Measurements from ENCODE around the gene WDR26.

WDR26 gene

DNA sequence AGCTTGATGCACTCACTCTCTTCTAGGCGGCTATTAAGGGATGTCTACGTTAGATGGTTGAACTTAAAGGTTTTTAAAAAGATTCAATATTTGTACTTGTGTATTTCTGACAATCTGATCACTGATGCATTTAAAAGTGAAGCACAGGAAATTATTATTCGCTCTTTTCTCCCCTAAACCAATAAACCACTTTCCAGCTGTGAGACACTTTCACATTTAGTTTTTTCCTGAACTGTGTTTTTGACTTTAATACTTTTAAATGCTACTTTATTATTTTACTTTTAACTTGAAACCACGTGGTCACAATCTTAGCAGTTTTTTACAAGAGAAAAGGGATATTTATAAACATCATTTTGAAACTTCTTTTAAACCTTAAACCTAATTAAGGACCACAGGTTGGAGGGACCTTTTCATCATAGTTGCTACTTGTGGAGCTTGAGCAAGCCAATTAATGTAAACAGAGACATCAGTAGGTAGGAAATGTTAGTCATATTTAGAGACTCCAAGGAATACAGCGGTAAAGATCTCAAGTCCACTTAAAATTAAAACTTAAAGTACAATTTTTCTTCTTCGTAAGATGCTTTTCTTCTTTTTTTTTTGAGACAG, 9.2 kb downstream of the WDR26 start:
- Histone ChIP-seq H3K27me3 (ENCODE audit: insufficient read depth, low read length) (no peaks in the 10 kb centered on the region), H2AFZ (ENCODE audit: low read length, unreplicated experiment) (no peak overlapping the region), H3K27ac (ENCODE audit: low read depth, low read length) (no peak overlapping the region), H3K36me3 (ENCODE audit: insufficient read depth, low read length) (peaks cover 50% of the 10 kb centered on the region), H3K79me2 (ENCODE audit: control insufficient read depth, insufficient read depth, low read length, unreplicated experiment) (peaks cover 52% of the 10 kb centered on the region), H3K4me3 (ENCODE audit: low read depth, low read length) (no peak overlapping the region), H3K4me1 (ENCODE audit: control insufficient read depth, insufficient read depth, low read length, unreplicated experiment) (peaks cover 30% of the 10 kb centered on the region)

GRCh38 chr1:224420106-224420505, 14.5 kb downstream of the WDR26 start:
- H3K79me2 ChIP-seq (ENCODE audit: control insufficient read depth, insufficient read depth, low read length, unreplicated experiment): peaks cover 22% of the 10 kb centered on the region
- peaks cover 82% of the 10 kb centered on the region for H3K36me3 ChIP-seq (ENCODE audit: insufficient read depth, low read length)
- H3K27ac ChIP-seq (ENCODE audit: low read depth, low read length): no peak overlapping the region
- H3K4me1 ChIP-seq (ENCODE audit: control insufficient read depth, insufficient read depth, low read length, unreplicated experiment): no peaks in the 10 kb centered on the region
- no peaks in the 10 kb centered on the region for H3K27me3 ChIP-seq (ENCODE audit: insufficient read depth, low read length)
- H2AFZ ChIP-seq (ENCODE audit: low read length, unreplicated experiment): no peak overlapping the region
- H3K4me3 ChIP-seq (ENCODE audit: low read depth, low read length): no peak overlapping the region

GRCh38 chr1:224411766-224412165, 22.8 kb downstream of the WDR26 start:
- Histone ChIP-seq H3K4me3 (ENCODE audit: low read depth, low read length) (no peak overlapping the region), H3K79me2 (ENCODE audit: control insufficient read depth, insufficient read depth, low read length, unreplicated experiment) (peaks cover 9% of the 10 kb centered on the region), H3K36me3 (ENCODE audit: insufficient read depth, low read length) (peaks cover 23% of the 10 kb centered on the region), H3K27me3 (ENCODE audit: insufficient read depth, low read length) (no peaks in the 10 kb centered on the region), H3K27ac (ENCODE audit: low read depth, low read length) (no peak overlapping the region), H2AFZ (ENCODE audit: low read length, unreplicated experiment) (no peak overlapping the region), H3K4me1 (ENCODE audit: control insufficient read depth, insufficient read depth, low read length, unreplicated experiment) (peaks cover 10% of the 10 kb centered on the region)

- Histone ChIP-seq H3K36me3 (ENCODE audit: insufficient read depth, low read length) (peaks cover 42% of the 10 kb centered on the region), H3K79me2 (ENCODE audit: control insufficient read depth, insufficient read depth, low read length, unreplicated experiment) (peaks cover 11% of the 10 kb centered on the region), H3K4me3 (ENCODE audit: low read depth, low read length) (no peak overlapping the region), H2AFZ (ENCODE audit: low read length, unreplicated experiment) (no peak overlapping the region), H3K4me1 (ENCODE audit: control insufficient read depth, insufficient read depth, low read length, unreplicated experiment) (peaks cover 20% of the 10 kb centered on the region), H3K27ac (ENCODE audit: low read depth, low read length) (no peak overlapping the region), H3K27me3 (ENCODE audit: insufficient read depth, low read length) (no peaks in the 10 kb centered on the region)
These were observed 26.4 kb downstream of the WDR26 start for GRCh38 chr1:224408294-224408590.

GRCh38 chr1:224407571-224408293, 26.9 kb downstream of the WDR26 start:
- peaks cover 11% of the 10 kb centered on the region for H3K79me2 ChIP-seq (ENCODE audit: control insufficient read depth, insufficient read depth, low read length, unreplicated experiment)
- no peak overlapping the region for H3K27ac ChIP-seq (ENCODE audit: low read depth, low read length)
- H3K27me3 ChIP-seq (ENCODE audit: insufficient read depth, low read length): no peaks in the 10 kb centered on the region
- peaks cover 20% of the 10 kb centered on the region for H3K4me1 ChIP-seq (ENCODE audit: control insufficient read depth, insufficient read depth, low read length, unreplicated experiment)
- no peak overlapping the region for H3K4me3 ChIP-seq (ENCODE audit: low read depth, low read length)
- no peak overlapping the region for H2AFZ ChIP-seq (ENCODE audit: low read length, unreplicated experiment)
- H3K36me3 ChIP-seq (ENCODE audit: insufficient read depth, low read length): peaks cover 42% of the 10 kb centered on the region

DNA sequence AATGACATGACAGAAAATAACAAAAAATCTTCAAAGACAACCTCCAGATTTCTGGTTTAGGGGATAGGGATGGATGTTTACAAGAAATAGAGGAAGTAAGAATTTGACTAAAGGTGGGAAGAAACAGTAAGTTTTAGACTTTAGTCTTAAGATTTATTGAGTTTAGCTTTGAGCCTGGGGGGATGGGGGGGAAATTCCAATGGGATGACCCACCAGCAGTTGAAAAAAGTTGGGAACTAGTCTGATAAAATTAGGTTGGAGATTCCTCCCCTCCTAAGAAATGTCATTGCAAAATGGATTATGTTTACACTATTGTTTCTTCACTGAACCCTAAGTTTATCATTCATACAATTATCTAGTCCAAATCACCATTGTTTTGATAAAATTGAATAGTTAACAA, 28.4 kb downstream of the WDR26 start:
- Histone ChIP-seq H2AFZ (ENCODE audit: low read length, unreplicated experiment) (no peak overlapping the region), H3K36me3 (ENCODE audit: insufficient read depth, low read length) (peaks cover 47% of the 10 kb centered on the region), H3K27ac (ENCODE audit: low read depth, low read length) (no peak overlapping the region), H3K4me3 (ENCODE audit: low read depth, low read length) (no peak overlapping the region), H3K79me2 (ENCODE audit: control insufficient read depth, insufficient read depth, low read length, unreplicated experiment) (peaks cover 11% of the 10 kb centered on the region), H3K4me1 (ENCODE audit: control insufficient read depth, insufficient read depth, low read length, unreplicated experiment) (peaks cover 20% of the 10 kb centered on the region), H3K27me3 (ENCODE audit: insufficient read depth, low read length) (no peaks in the 10 kb centered on the region)

- Histone ChIP-seq H3K4me3 (ENCODE audit: low read depth, low read length) (no peak overlapping the region), H3K4me1 (ENCODE audit: control insufficient read depth, insufficient read depth, low read length, unreplicated experiment) (peaks cover 20% of the 10 kb centered on the region), H3K79me2 (ENCODE audit: control insufficient read depth, insufficient read depth, low read length, unreplicated experiment) (peaks cover 11% of the 10 kb centered on the region), H3K27me3 (ENCODE audit: insufficient read depth, low read length) (no peaks in the 10 kb centered on the region), H3K36me3 (ENCODE audit: insufficient read depth, low read length) (peaks cover 48% of the 10 kb centered on the region), H3K27ac (ENCODE audit: low read depth, low read length) (no peak overlapping the region), H2AFZ (ENCODE audit: low read length, unreplicated experiment) (no peak overlapping the region)
These were observed 29.0 kb downstream of the WDR26 start for GRCh38 chr1:224405604-224405970.

GRCh38 chr1:224404916-224405603, 29.5 kb downstream of the WDR26 start:
- peaks cover 48% of the 10 kb centered on the region for H3K36me3 ChIP-seq (ENCODE audit: insufficient read depth, low read length)
- H3K27ac ChIP-seq (ENCODE audit: low read depth, low read length): no peak overlapping the region
- H3K79me2 ChIP-seq (ENCODE audit: control insufficient read depth, insufficient read depth, low read length, unreplicated experiment): peaks cover 11% of the 10 kb centered on the region
- H2AFZ ChIP-seq (ENCODE audit: low read length, unreplicated experiment): no peak overlapping the region
- H3K4me1 ChIP-seq (ENCODE audit: control insufficient read depth, insufficient read depth, low read length, unreplicated experiment): peaks cover 20% of the 10 kb centered on the region
- H3K4me3 ChIP-seq (ENCODE audit: low read depth, low read length): no peak overlapping the region
- H3K27me3 ChIP-seq (ENCODE audit: insufficient read depth, low read length): no peaks in the 10 kb centered on the region

DNA sequence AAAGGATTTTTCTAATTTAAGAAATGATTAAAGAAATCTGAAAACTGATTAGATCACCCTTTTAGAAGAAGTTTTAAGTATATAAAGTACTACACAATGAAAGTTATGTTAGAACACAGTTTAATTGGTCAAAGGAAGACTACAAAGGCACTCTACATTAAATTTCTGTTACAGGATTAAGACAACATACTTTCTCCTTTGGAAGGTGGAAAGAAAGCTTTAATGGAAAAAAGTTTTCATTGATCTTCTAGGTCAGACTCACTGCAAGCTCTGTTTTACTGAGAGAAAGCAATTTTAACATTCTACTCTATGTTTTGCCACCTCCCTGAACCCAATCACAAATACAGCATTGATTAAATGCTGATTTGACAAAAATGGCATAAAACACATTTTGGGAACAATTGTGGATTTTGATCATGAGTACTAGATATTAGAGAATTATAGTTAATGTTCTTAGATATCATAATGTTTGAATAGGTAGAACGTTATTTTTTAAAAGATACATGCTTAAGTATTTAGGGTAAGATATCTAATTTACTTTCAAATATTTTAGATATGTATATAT, 32.0 kb downstream of the WDR26 start:
- Histone ChIP-seq H3K36me3 (ENCODE audit: insufficient read depth, low read length) (peaks cover 62% of the 10 kb centered on the region), H3K4me1 (ENCODE audit: control insufficient read depth, insufficient read depth, low read length, unreplicated experiment) (peaks cover 11% of the 10 kb centered on the region)

DNA sequence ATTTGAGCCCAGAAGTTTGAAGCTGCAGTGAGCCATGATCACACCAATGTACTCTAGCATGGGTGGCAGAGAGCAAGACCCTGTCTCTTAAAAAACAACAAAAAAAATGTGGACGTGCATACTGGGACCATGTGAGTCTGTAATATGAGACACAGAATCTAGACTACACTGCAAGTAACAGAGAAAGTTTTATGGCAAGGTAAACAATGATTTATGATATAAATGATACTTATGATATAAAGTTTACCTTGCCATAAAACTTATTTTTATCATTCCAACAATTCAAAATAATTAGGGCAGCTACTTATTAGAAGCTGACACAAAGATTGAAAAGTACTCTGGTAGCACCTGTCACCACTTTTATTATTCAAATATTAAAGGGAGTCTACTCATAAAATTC, 34.7 kb downstream of the WDR26 start:
- H3K27ac ChIP-seq (ENCODE audit: low read depth, low read length): no peak overlapping the region
- H3K36me3 ChIP-seq (ENCODE audit: insufficient read depth, low read length): peaks cover 69% of the 10 kb centered on the region
- H2AFZ ChIP-seq (ENCODE audit: low read length, unreplicated experiment): no peak overlapping the region
- H3K27me3 ChIP-seq (ENCODE audit: insufficient read depth, low read length): no peaks in the 10 kb centered on the region
- H3K4me1 ChIP-seq (ENCODE audit: control insufficient read depth, insufficient read depth, low read length, unreplicated experiment): no peaks in the 10 kb centered on the region
- H3K79me2 ChIP-seq (ENCODE audit: control insufficient read depth, insufficient read depth, low read length, unreplicated experiment): peaks cover 2% of the 10 kb centered on the region
- no peak overlapping the region for H3K4me3 ChIP-seq (ENCODE audit: low read depth, low read length)

More for the DNA sequence above, 32.0 kb downstream of the WDR26 start:
- Histone ChIP-seq H3K27me3 (ENCODE audit: insufficient read depth, low read length) (no peaks in the 10 kb centered on the region), H3K79me2 (ENCODE audit: control insufficient read depth, insufficient read depth, low read length, unreplicated experiment) (peaks cover 8% of the 10 kb centered on the region), H2AFZ (ENCODE audit: low read length, unreplicated experiment) (no peak overlapping the region), H3K27ac (ENCODE audit: low read depth, low read length) (no peak overlapping the region), H3K4me3 (ENCODE audit: low read depth, low read length) (no peak overlapping the region)
